Hematopoietic multipotent progenitor cell treated with erythropoietin and hydrocortisone succinate and interleukin-3 and kit ligand, for 15 days (in vitro differentiated cells): ENCODE data around the gene CCDC47.

Experiments used
- DNase-seq: peaks from one replicate; pipeline ENCODE4 v3.0.0-alpha.2; 2015; ENCODE audit warnings: low spot score

CCDC47 gene

DNA sequence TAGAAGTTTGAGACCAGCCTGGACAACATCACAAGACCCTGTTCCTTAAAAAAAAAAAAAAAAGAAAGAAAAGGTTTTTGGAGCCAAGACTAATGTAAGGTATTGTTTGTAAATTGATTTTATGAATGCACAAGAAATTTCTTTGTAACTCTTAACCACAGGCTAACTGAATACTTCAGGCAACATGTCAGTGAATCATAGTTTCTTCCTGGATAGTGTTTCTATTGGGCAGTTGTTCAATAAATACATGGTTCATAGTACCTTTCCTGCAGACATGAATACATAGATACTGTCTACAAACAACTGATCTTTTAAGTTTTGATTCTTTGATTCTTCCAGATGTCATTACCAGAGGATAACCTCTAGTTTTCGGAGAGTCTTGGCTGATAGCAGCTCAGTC, 12.2 kb upstream of the CCDC47 start:
- DNase-seq = no peak

DNA sequence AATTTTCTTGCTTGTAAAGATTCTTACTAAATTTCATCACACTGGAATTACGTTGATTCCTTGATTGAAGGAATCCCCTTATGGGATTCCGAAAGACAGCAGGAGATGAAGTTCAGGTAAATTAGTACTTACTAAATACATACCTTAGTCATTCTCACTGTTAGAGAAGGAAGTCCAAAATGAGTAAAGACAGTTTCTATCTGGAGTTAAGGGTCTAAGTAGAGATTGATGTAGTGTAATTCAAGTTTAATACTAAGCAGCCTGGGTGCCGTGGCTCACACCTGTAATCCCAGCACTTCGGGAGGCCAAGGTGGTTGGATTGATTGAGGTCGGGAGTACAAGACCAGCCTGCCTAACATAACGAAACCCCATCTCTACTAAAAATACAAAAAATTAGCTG, 10.1 kb upstream of the CCDC47 start:
- DNase-seq = no peak

DNA sequence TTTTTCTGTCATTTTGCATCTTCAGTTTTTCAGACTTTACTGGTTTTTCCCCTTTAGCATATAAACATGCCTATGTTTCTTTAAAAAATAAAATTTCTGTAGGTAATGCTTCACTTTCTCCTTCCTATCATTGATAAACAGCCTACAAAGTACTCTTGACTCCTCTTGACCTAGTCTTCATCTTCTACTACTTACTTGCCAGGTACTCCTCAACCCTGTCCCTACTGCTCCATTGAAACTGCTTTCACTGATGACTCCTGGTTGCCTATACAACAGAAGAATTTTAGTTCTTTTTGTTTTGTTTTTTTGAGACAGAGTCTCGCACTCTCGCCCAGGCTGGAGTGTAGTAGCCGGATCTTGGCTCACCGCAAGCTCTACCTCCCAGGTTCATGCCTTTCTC, 7.5 kb upstream of the CCDC47 start:
- DNase-seq = no peak

GRCh38 chr17:63780507-63780906, 7.1 kb upstream of the CCDC47 start:
- DNase-seq = no peak

- DNase-seq = no peak
Observed at GRCh38 chr17:63775420-63775819, 2.0 kb upstream of the CCDC47 start.

DNA sequence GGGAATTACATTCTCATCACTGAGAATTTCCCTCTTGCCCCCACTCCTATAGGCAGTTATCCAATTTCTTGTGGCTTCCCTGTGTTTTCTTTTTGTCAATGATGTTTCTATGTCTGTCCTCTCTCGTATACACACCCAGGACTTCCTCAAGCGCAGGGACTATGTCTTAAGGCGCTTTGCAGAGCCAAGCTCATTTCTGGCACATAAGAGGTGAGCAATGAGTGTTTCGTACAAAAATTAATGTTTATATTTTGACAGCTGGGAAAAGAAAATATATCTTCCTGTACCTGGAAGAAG, 1.5 kb upstream of the CCDC47 start:
- DNase-seq = no peak

DNA sequence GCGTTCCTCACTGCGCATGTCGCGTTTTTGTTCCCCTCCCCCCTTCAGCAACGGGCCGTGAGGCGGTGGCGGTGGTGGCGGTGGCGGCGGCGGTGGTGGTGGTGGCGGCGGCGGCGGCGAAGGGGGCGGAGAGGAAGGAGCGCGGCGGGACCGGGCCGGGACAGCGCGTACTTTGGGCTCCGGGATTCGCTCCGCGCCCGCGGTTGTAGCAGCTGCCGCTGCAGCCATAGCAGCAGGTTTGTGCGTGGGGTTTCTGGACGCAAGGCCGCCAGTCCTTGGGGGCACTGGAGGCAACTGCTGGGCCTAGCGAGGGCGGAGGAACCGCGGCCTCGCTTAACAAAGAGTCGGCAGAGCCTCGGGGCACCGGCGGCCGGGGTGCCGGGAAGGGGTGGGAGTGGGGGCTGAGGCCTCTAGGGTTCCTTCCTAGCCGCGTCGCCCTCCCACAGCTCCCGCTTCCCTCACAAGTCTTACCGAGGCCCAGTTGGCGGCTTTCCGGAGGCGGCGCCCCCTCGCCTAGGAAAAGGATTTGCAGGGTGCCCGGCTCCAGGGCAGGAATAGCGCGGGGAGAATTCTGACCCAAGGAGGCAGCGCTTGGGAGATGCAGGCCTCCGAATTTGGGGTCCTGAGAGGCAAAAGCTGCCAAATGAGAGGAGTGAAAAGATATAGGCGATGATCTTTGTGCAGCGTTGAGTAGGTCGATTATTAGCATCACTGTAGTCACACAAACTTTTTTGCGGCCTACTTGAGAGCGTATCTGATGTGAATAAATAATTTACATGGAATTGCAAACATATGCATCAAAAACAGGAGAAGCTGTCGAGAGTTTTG, 958 bp upstream of the CCDC47 start, which contains the start of gene DDX42:
Gene DDX42 (plus strand): TSS at position 30 of the 828 bp plus-strand sequence. CDS start 12,880 bp downstream, outside the sequence.
- no peak for DNase-seq

- peak; percentile 59 for DNase-seq
Observed at GRCh38 chr17:63772801-63773271, 561 bp downstream of the CCDC47 start.

DNA sequence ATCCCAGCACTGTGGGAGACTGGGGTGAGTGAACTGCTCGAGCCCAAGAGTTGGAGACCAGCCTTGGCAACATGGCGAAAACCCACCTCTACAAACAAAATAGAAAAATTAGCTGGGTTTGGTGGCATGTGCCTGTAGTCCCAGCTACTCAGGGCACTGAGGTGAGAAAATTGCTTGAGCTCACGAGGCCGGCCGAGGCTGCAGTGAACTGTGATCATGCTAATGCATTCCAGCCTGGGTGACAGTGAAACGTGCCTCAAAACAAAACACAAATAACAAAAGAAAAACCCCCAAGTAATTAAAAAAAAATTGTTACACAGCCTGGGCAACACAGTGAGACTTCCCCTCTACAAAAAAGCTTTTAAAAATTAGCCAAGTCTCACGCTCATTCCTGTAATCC, 5.0 kb downstream of the CCDC47 start:
- DNase-seq = no peak

GRCh38 chr17:63766754-63767153, 6.6 kb downstream of the CCDC47 start:
- no peak for DNase-seq

- no peak for DNase-seq
Observed at GRCh38 chr17:63764716-63765115, 8.7 kb downstream of the CCDC47 start.

GRCh38 chr17:63762161-63763078, 11.0 kb downstream of the CCDC47 start:
- no peak for DNase-seq

GRCh38 chr17:63760771-63761539, 12.4 kb downstream of the CCDC47 start:
- DNase-seq = no peak

DNA sequence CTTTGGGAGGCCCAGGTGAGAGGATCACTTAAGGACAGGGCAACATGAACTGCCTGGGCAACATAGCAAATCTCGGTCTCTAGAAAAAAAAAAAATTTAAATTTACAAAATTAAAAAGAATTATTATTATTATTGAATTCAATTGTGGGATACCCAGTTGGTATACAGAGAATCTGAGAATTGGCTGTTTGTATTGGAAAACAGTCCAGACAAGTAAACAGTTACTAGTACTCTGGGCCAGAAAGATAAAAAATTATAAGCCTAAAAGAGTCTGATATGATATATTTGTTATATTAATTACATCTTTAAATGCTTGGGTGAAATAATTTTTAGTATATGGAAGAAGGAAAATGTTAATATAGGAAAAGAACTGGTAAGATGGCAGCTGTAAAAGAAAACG, 15.0 kb downstream of the CCDC47 start:
- DNase-seq = no peak

GRCh38 chr17:63754046-63754445, 19.4 kb downstream of the CCDC47 start:
- no peak for DNase-seq

DNA sequence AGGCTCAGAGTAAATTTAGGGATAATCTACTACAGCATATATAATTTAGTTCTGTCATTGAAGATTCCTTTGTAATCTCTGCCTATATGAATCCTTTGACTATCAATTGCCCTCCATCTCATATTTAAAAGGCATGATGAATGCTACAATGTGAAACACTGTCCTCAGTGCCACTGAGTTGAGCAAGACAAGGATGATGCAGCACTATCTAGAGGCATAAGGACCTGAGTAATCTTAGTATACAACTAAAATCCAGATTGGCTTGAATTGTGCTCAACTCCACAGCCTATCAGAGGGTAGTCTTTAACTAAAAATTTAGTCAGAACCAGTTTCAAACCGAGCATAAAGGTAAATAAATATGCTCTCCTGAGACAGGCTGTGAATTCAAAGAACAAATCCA, 20.2 kb downstream of the CCDC47 start:
- no peak for DNase-seq

GRCh38 chr17:63752707-63753106, 20.7 kb downstream of the CCDC47 start:
- no peak for DNase-seq

- DNase-seq = no peak
Observed at GRCh38 chr17:63751806-63752205, 21.6 kb downstream of the CCDC47 start.

DNA sequence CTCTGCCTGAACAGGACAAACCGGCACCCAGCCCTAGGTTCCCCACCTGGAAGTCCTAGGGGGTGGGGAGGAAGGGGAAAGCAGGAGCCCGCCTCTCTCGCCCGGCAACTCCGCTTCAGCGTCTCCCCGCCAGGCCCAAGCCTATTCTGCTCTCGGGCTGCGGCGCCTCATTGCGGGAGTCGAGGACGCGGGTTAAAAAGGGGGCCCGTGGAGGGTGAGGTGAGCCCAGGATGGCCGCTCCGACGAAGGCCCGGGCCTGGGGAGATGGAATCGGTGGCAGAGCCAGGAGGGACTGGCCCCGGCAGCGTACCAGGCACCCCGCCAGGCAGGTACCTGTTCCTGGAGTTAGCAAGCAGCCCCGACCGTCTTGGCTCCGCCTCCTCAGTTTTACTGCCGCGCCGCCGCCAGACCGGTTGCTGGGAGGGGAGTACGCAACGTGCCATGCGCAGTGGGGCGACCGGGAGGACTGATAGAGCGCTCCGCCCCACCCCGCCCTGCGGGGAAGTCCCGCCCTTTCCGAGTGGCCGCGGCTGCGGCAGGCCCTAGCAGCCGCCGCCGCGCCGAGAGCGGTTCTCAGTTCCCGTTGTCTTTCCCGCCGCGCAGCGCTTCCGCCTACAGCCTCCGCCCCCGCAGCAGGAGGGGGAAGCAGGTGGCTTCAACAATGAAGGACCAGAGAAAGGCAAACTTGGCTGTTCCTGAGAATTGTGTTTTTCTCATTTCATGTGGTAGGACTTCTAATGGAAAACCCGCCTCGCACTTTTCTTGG, 31.8 kb downstream of the CCDC47 start, which contains the start of gene STRADA:
Gene STRADA (minus strand): TSS at position 392 of the 766 bp plus-strand sequence. CDS start 13,430 bp downstream, outside the sequence.
- peak; percentile 98 for DNase-seq

DNA sequence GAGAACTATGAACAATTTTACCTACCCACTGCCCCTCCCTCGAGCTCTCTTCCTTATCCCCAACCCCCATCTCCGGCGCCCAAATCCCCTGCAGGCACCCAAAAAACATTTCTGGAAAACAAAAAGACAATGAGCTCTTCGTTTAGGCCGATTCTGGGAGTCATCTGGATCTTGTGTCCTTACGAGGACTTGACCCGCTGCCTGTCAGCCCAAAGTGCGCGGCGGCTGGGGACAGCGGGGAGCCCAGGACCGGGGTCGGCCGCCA, 32.3 kb downstream of the CCDC47 start:
- no peak for DNase-seq

DNA sequence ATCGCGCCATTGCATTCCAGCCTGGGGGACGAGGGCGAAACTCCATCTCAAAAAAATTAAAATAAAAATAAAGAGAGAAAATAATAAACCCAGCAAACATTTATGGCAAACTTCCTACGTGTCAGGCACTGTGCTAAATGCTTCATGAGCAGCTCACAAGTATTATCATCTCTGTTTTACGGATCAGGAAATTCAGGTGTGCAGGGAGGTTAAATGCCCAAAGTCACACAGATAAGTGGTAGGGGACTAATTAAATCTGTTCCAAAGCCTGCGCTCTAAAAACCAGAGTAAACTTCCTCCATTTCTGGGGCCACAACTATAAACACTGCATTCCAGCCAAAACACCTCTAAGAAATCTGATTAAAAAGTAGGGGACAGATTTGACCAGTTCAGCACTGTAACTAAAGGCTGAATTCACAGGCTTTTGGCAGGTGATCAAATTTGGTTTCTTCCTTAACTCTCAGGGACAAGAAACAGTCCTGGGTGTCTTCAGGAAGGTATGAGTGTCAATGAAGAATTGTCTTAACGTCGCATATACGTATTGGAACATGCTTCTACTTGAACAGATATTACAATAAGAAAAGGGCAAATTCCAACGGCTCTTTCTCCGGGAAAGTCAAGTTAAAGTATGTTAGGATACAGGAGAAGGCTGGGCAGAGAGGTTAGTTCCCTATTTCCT, 32.8 kb downstream of the CCDC47 start:
- peak; percentile 20 for DNase-seq
